Vagina (tissue), 2 donors: ENCODE data around the gene GABRB2. TPM values are rescaled to one million over a fixed set of nuclear protein-coding genes. Genes with fewer than 3 reads are reported as not detected.

Experiments
- DNase-seq, 2 donors: peaks; one replicate each; pipeline ENCODE4 v3.0.0-alpha.2; 2017; ENCODE audit errors: extremely low spot score in 2 of 2
- H3K27ac ChIP-seq: fragments of 200-600 bp; sonication (generic); one replicate; pipeline ENCODE4 v1.5.1; 2019
- H3K27me3 ChIP-seq: fragments of 200-600 bp; sonication (generic); one replicate; pipeline ENCODE4 v1.5.1; 2019
- H3K36me3 ChIP-seq, 2 donors: fragments of 200-600 bp; sonication (generic); one replicate each; pipeline ENCODE4 v1.5.1; 2017 to 2019
- H3K4me1 ChIP-seq: fragments of 200-600 bp; sonication (generic); one replicate; pipeline ENCODE4 v1.5.1; 2019
- H3K4me3 ChIP-seq, 2 donors: fragments of 200-600 bp; sonication (generic); 1 replicate in 1 of 2; 2 replicates in 1 of 2; pipeline ENCODE4 v1.5.1; 2016 to 2019
- H3K9me3 ChIP-seq: fragments of 200-600 bp; sonication (generic); one replicate; pipeline ENCODE4 v1.5.1; 2019
- CTCF ChIP-seq, 3 experiments: fragments of 450-650 bp in 2 of 3; fragments of 200-600 bp in 1 of 3; sonication (generic) in 1 of 3; IDR thresholded peaks; one replicate each; pipeline ENCODE4 v1.5.1; 2017 to 2019; ENCODE audit warnings: antibody characterized with exemption in 3 of 3, mild to moderate bottlenecking in 2 of 3, moderate library complexity in 2 of 3
- POLR2A ChIP-seq, 2 donors: fragments of 450-650 bp; IDR thresholded peaks; one replicate each; pipeline ENCODE4 v1.6.1; 2017; ENCODE audit warnings: antibody characterized with exemption in 2 of 2, mild to moderate bottlenecking in 2 of 2, moderate library complexity in 2 of 2
- POLR2AphosphoS5 ChIP-seq, 2 donors: sonication (generic); formaldehyde crosslinking; IDR thresholded peaks; one replicate each; pipeline ENCODE4 v1.9.0; 2017; ENCODE audit warnings: antibody characterized with exemption in 2 of 2, mild to moderate bottlenecking in 2 of 2, low read depth in 1 of 2; ENCODE audit not compliant: insufficient read depth in 1 of 2
- intact Hi-C: fragments of 100-400 bp; cut with DNase I; formaldehyde crosslinking; loops from one replicate; pipeline ENCODE4 v1.15.1; 2023
- total RNA-seq: library from RNA; depleted of rRNA; stranded (reverse); fragments of >200 nt; gene quantifications from one replicate; pipeline ENCODE4 v1.2.3, GENCODE V29; 2016

The GABRB2 gene
- total RNA-seq, 1 donor from 2014 or later, result under 0.01 TPM

GRCh38 chr5:161409471-161409870 is 137.1 kb downstream of the GABRB2 start:
- intact Hi-C loops, result no loop called here
- no peak overlapping the region for H3K27ac ChIP-seq
- H3K9me3 ChIP-seq, result no peaks in the 10 kb centered on the region
- no peak overlapping the region for H3K4me3 ChIP-seq
- H3K4me1 ChIP-seq, result no peaks in the 10 kb centered on the region
- no peaks in the 10 kb centered on the region for H3K27me3 ChIP-seq
- no peak for TF ChIP-seq POLR2AphosphoS5 (IDR thresholded peaks at IDR 0.05; ENCODE audit: insufficient read depth in 1 of 2, low read depth in 1 of 2)
- TF ChIP-seq CTCF (IDR thresholded peaks at IDR 0.05), result no peak
- no peak for TF ChIP-seq POLR2A (IDR thresholded peaks at IDR 0.05)
- no peaks in the 10 kb centered on the region for H3K36me3 ChIP-seq
- DNase-seq, result no peak

- Histone ChIP-seq H3K4me3 (no peak overlapping the region), H3K4me1 (no peaks in the 10 kb centered on the region), H3K27ac (no peak overlapping the region), H3K36me3 (no peaks in the 10 kb centered on the region), H3K27me3 (no peaks in the 10 kb centered on the region), H3K9me3 (no peaks in the 10 kb centered on the region)
- TF ChIP-seq POLR2AphosphoS5 (IDR thresholded peaks at IDR 0.05; ENCODE audit: insufficient read depth in 1 of 2, low read depth in 1 of 2) (no peak), CTCF (IDR thresholded peaks at IDR 0.05) (no peak), POLR2A (IDR thresholded peaks at IDR 0.05) (no peak)
- intact Hi-C loops, result no loop called here
- DNase-seq, result no peak
These were observed 139.6 kb downstream of the GABRB2 start for GRCh38 chr5:161406880-161407279.

GRCh38 chr5:161403996-161404395 is 142.5 kb downstream of the GABRB2 start:
- Histone ChIP-seq H3K27me3 (no peaks in the 10 kb centered on the region), H3K9me3 (no peaks in the 10 kb centered on the region), H3K4me3 (no peak overlapping the region), H3K27ac (no peak overlapping the region), H3K36me3 (no peaks in the 10 kb centered on the region), H3K4me1 (no peaks in the 10 kb centered on the region)
- intact Hi-C loops, result no loop called here
- no peak for DNase-seq
- TF ChIP-seq CTCF (IDR thresholded peaks at IDR 0.05) (no peak), POLR2A (IDR thresholded peaks at IDR 0.05) (no peak), POLR2AphosphoS5 (IDR thresholded peaks at IDR 0.05; ENCODE audit: insufficient read depth in 1 of 2, low read depth in 1 of 2) (no peak)

- Histone ChIP-seq H3K9me3 (no peaks in the 10 kb centered on the region), H3K36me3 (no peaks in the 10 kb centered on the region), H3K4me1 (no peaks in the 10 kb centered on the region), H3K27ac (no peak overlapping the region), H3K27me3 (no peaks in the 10 kb centered on the region), H3K4me3 (no peak overlapping the region)
- no peak for DNase-seq
- TF ChIP-seq POLR2A (IDR thresholded peaks at IDR 0.05) (no peak), CTCF (IDR thresholded peaks at IDR 0.05) (no peak), POLR2AphosphoS5 (IDR thresholded peaks at IDR 0.05; ENCODE audit: insufficient read depth in 1 of 2, low read depth in 1 of 2) (no peak)
- intact Hi-C loops, result no loop called here
These were observed 143.4 kb downstream of the GABRB2 start for GRCh38 chr5:161403121-161403520.

- H3K9me3 ChIP-seq, result no peaks in the 10 kb centered on the region
- no peak for DNase-seq
- no peaks in the 10 kb centered on the region for H3K27me3 ChIP-seq
- TF ChIP-seq POLR2AphosphoS5 (IDR thresholded peaks at IDR 0.05; ENCODE audit: insufficient read depth in 1 of 2, low read depth in 1 of 2) (no peak), POLR2A (IDR thresholded peaks at IDR 0.05) (no peak), CTCF (IDR thresholded peaks at IDR 0.05) (no peak)
- no peak overlapping the region for H3K27ac ChIP-seq
- no peaks in the 10 kb centered on the region for H3K4me1 ChIP-seq
- intact Hi-C loops, result no loop called here
- no peaks in the 10 kb centered on the region for H3K36me3 ChIP-seq
- H3K4me3 ChIP-seq, result no peak overlapping the region
These were observed 145.9 kb downstream of the GABRB2 start for GRCh38 chr5:161400583-161400982.
